ENCODE results near the gene THSD8.
A peak's percentile ranks its signal among the peaks of the same experiment; 100 is the strongest.

THSD8 gene

DNA sequence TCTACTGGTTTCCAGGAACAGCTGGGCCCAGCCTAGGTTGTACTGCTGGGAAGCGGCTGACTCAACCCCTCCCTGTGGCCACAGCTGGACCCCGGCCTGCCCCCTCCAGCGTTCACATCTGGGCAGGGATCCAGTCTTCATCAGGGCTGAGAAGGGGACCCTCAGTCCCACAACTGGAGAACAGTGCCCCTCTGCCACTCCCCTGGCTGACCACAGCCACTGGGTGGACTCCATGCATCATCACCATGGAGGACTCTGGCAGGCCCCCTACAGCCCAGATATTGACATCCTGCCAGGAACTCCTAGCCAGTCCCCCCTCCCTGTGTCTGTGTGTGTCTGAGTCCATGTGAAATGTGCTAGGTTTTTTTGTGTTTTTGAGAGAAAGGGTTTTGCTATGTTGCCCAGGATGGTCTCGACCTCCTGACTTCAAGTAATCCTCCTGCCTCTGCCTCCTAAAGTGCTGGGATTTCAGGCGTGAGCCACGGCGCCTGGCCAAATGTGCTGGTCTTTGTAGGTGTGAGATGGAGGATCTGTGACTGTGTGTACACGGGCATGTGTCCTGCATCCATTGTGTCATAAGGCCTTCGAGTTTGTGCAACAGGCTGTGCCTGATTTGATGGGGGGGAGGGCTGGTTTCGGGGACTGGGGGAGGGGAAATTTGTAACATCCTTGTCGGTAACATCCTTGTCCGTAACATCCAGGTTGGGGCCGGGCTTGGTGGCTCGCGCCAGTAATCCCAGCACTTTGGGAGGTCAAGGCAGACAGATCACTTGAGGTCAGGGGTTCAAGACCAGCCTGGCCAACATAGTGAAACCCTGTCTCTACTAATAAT lies 22.5 kb upstream of the THSD8 start:
- peak; percentile 65 for DNase-seq (ENCODE audit: low read depth)

DNA sequence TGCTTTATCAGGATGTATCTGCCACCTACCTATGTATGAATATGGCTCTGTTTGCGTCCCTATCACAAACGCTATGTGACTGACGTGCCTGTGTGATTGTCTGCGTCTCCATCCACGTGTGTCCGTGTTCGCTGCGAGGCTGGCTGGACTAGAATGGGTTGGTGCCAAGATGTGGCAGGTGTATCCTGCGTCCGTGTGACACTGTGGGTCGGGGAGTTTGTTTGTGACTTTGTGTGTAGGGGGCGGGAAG lies 19.8 kb upstream of the THSD8 start:
- DNase-seq (ENCODE audit: low read depth) = no peak

DNA sequence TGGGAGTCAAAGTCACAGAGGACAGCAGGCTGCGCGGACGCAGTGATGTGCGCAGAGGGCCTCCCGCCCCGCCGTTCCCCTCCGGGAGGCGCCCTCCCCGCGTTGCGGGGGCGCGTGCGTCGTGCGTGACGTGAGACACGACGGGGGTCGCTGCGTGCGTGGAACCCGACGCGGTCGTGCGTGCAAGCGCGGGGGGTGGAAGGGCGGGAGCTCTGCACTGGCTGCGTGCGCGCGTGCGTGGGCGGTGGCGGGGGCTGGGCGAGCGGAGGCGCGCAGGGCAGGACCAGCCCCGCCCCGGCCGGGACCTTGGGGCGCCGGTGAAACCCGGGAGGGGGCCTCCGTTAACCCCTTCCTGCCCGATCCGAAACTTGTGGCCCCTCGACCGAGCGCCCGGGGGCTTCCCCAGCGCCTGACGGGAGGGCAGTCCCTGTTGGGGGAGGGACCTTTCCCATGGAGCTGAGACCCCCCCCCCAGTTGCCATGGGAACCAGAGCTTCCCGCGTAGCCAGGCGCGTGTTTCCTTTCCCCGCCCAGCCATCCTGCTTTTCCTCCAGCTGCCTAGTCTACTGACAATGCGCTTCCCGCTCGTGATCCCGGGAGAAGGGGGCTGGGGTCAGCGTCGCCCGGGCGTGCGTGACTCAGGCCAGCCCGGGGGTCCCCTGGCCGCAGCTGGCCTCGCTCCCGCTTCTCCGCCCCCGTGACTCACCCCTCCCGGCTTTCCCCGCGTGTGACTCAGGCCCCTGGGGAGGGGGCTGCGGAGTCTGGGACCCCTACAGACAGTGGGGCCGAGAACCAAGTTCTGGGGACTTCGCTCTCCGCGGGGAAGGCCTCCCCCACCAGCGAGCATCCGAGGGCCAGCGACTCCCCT lies 19.2 kb upstream of the THSD8 start:
- peak; percentile 80 for DNase-seq (ENCODE audit: low read depth)

DNA sequence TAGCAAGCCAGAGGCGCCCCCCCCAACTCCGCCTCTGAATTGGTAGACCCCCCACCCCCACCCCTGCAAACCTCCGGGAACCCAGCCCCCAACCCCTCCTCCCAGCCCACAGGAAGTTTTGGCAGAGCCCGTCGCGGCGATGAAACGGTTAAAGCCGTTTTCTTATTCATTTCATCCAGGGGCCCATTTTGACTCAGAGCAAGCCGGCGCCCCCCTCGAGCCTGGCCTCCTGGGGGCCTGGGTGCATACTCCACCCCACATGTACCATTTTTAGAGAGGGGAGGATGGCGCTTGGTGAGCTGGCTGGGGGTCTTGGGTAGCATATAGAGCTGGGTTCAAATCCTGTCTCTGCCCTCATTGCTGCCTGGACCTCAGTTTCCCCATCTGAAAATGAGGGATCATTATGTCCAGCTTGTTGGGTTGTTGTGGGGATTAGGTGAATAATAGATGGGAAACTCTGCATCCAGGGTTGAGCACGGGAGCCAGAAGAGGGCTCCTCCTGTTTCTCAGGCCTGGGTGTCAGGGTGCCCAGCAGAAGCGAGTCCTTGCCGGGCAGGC lies 18.5 kb upstream of the THSD8 start:
- no peak for DNase-seq (ENCODE audit: low read depth)

DNA sequence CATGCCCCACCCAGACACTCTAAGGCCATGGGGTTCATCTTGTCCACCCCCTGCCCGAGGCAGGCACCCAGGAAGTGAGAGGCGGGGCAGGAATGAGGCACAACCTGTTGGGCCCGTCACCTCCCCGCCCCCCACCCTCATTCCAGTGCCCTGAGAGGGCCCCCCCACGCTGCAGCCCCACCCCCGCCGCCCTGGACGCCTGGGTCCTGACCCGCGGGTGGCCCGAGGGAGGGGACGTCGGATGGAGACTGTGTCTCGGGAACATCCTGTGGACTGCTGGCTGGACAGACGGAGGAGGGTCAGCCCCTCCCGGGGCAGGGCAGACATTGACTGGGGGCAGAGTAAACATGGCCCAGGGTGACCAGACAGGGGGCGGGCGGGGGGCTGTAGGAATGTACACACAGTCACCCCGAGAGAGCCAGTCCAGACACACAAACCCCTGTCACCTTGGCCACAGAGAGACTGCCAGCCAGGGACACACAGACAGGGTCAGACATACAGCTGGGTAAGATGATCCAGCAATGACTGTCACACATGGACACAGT lies 17.9 kb upstream of the THSD8 start:
- DNase-seq (ENCODE audit: low read depth) = no peak

DNA sequence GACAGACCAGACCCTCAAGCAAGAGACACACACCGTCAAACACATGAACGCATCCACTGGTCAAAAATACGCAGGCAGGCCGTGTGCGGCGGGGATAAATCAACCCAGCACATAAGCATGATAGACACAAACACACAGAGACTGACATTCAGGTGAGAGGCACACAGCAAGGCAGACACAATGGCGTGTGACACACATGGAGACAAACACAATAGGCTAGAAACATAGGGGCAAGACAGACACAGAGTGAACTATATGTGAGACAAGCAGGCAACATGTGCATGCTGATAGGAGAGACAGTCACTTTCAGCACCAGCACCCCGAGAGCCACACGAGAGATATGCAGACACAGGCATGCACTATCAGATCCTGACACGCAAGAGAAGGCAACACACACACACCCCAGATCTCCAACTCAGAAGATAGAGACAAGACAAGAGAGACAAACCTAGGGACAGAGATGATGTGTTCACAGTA lies 17.4 kb upstream of the THSD8 start:
- no peak for DNase-seq (ENCODE audit: low read depth)

DNA sequence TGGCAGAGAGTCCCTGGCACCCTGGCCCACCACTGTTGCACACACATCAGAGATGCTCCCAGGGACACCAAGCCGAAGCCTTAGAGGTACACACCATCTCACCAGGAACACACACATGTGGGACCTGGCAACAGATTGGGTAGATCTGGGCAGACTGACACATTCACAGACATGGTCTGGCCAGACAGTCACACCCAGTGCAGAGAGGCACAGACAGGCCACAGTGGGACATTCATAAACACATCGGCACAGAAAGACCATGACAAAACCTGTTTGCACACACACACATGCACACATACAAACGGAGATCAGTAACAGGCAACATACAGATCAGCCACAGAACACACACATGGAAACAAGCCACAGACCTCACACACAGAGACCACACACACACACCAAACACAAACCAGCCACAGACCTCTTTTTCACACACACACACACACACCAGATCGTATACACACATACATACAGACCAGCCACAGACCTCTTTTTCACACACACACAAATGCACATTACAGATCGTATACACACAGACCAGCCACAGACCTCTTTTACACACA lies 16.9 kb upstream of the THSD8 start:
- no peak for DNase-seq (ENCODE audit: low read depth)

DNA sequence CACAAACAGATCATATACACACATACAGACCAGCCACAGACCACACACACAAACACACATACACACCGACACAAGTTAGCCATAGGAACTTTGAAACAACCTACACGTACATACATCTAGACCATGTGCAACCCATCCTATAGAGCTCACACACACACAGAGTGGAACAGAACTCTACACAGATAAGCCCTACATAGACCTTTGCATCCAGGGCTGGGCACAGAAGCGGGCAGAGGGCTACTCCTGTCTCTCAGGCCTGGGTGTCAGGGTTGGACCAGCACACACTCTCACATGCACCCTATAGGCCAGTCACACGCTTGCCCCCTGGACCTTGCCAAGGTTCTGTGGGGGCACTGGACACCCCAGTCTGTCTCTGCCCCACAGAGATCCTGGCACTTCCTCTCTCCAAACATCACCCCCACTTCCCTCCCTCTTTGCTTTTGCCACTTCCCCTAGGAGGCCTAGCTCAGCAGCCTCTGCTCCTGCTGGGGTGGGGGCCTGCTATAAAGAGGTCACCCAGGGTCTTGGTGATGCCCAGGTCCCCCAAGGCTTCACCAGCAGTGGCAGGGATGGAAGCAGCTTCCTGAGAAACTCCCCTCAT lies 16.3 kb upstream of the THSD8 start:
- no peak for DNase-seq (ENCODE audit: low read depth)

DNA sequence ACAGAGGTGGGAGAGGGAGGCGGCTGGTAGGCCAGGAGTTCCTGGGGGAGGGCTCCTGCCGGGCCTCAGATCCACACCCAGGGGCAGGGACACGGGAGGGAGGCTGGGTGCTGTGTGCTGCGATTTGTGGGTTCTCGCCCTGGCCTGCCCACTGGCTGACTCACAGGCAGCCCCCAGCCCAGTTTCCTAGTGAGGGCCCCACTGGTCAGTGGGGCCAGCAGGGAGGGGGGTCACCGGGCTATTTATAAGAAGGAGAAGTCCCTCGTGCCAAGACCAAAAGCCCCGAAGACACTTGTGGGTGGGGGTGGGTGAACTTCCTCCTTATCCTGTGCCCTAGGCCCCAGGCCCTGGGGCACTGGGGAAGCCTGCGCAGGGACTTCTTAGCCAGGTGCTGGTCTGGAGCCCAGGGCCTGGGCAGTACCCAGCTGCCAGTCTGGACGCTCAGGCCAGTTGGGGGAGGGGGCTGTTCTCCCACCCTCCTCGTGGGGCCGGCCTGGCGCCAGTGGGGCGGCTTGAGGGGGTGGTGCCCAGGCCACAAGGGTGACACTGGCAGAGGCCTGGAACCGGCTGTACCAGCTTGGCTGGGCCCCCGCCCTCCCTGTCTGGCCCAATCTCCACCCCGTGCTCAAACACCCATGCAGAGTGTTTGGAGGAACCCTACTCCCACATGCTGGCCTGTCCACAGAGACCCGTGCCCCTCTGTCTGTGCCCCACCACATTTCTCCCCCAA lies 15.6 kb upstream of the THSD8 start:
- DNase-seq (ENCODE audit: low read depth) = no peak

DNA sequence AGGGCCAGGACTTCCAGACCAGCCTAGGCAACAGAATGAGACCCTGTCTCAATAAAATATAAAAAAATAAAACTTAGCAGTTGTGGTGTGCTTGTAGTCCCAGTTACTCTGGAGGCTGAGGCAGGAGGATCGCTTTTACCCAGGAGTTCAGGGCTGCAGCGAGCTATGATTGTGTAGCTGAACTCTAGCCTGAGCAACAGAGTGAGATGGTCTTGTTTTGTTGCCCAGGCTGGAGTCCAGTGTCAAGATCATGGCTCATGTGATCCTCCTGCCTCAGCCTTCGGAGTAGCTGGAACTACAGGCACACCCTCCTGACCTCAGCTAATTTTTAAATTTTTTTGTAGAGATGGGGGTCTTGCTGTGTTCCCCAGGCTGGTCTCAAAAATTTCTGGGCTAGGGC lies 14.9 kb upstream of the THSD8 start:
- no peak for DNase-seq (ENCODE audit: low read depth)

DNA sequence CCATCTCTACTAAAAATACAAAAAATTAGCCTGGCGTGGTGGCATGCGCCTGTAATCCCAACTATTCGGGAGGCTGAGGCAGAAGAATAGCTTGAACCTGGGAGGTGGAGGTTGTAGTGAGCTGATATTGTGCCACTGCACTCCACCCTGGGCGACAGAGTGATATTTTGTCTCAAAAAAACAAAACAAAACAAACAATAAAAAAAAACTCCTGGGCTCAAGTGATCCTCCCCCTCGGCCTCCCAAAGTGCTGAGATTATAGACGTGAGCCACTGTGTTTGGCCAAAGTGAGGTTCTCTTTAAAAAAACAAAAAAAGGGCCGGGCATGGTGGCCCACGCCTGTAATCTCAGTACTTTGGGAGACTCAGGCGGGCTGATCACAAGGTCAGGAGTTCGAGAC lies 14.4 kb upstream of the THSD8 start:
- DNase-seq (ENCODE audit: low read depth) = no peak

DNA sequence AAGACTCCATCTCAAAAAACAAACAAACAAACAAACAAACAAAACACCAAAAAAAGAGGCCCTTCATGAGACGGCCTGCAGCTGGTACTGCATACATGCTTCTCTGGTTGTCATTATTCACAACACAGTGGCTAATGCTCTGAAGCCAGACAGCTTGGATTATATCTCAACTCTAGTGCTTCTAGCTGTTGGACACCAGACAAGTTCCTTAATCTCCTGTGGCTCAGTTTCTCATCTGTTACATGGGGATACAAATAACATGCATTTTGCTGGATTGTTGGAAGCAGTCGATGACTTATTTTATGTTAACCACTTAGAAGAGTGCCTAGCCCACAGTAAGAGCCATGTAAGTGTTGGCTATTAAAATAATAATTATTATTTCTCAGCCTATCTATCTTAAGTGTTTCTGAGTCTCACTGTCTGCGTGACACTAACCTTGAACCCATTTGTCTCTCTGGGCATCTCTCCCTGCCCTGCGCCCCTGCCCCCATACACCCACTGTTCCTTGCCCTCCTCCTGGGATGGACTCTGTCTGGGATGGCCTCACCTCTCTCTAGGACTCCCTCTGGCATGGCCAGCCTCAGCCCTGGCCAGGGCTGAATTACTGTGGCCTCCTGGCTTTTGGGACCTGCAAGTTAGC lies 13.7 kb upstream of the THSD8 start:
- DNase-seq (ENCODE audit: low read depth) = peak; percentile 67

DNA sequence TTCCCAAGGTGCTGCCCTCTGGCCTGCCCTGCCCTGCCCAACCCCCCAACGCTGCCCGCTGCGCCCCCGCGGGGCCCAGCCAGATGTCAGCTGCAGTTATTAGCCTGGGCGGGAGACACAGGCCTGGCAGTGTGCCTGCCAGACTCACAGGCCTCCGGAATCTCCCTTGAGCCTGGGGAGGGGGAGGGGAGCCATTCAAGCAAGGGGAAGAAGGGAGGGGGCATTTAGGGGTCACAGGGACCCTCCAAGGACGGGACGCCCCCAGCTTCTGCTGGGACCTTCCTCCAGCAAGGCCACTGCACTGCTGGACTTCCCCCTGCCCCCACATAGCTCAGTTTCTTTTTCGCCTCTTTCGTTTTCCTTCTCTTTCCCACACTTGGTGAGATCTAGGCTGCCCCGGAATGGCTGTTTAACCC lies 13.2 kb upstream of the THSD8 start:
- DNase-seq (ENCODE audit: low read depth) = peak; percentile 74

DNA sequence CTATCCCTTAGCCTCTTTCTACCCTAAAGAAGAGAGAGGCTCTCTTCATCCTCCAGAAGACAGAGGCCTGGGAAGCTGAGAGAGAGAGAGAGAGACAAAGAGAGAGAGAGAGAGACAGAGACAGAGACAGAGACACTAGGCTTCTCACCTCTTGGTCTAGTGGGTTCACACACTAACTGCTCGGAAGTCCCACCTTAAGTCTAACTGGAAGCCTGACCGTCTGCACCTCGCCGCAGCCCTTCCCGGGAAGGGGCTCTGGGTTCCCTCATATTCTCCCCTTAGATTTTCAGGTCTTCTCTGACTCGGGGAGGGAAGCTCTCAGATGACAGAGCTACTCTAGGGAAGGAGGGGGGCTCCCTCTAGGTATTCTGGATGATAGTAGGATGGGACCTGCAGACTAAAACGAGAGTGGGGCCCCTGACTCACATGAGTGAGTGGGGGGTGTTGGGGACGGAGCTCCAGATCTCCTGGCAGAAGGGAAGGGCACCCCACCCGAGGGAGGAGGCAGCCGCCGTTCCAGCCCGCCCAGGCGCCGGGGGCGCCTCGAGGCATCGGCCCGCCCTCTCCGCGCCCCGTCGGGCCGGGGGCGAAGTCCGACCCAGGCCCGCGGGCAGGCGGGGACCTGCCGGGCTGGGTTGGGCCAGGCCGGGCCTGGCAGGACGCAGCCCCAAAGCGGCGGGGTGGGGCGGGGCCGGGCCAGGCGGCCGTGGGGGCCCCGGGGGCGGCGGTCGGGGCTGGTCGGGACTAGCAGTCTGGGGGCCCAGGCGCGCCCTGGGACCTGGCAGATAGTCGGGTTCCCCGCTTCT lies 12.6 kb upstream of the THSD8 start:
- DNase-seq (ENCODE audit: low read depth) = peak; percentile 48

DNA sequence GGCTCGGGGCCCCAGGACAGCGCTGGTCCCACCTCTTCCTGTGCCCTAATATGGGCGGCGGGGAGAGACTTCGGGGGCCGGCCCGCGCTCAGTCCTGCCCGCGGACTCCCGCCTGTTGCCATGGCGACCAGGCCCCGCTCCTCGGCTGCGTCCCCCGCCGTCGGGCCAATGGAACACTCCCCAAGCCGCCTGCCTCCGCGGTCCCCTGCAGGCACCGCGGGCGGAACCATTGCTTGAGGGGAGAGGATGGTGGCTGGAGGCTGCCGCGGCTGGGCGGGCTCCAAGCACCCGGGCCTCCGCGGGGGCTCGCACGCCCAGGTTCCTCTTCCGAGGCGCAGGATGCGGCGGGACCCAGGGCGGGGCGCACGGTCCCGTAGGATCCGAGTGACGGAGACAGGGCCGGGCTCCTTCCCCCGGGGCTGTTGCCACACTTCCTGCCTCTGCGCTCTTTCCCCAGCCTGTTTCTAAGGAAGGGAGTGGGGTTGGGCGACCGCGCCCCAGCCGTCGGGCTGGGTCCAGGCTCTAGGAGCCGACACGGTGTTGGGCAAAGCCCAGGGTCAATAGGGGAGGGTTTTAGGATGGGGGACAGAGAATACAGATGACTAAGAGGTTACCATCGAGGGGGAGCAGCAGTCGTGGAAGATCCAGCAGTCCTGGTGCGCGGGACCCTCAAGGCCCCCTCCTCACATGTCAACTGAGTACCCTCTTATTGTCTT lies 11.8 kb upstream of the THSD8 start:
- peak; percentile 91 for DNase-seq (ENCODE audit: low read depth)

DNA sequence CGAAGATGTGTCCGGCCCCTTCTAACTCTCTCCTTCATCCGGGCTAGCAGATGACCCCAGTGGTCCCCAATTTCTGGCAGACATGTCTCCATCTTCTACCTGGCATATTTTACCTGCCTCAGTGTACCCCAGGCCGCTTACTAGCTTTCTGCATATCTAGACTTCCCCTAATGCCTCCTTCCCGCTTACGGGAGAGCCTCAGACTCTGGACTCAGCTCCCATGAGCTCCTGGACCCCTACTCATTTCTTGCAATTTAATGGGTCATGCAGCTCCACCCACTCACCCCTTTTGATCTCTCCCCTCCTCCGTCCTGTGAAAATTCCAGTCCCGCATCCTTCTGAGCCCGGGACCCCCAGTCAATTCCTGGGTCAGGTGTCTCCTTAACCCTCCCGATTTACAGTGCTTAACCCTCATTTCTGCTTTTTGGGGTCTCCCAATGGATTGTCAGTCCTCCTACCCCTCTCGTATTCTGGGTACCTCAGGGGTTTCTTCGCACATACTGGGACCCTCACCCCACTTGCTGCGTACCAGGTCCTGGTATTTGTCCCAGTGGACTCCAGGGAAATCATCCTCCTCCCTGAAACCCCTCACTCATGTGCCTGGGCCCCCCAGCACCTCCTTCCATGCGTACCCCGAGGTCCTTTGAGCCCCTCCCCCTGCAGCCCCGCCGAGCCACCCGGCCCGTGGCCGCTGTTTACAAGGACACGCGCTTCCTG lies 11.1 kb upstream of the THSD8 start:
- no peak for DNase-seq (ENCODE audit: low read depth)

DNA sequence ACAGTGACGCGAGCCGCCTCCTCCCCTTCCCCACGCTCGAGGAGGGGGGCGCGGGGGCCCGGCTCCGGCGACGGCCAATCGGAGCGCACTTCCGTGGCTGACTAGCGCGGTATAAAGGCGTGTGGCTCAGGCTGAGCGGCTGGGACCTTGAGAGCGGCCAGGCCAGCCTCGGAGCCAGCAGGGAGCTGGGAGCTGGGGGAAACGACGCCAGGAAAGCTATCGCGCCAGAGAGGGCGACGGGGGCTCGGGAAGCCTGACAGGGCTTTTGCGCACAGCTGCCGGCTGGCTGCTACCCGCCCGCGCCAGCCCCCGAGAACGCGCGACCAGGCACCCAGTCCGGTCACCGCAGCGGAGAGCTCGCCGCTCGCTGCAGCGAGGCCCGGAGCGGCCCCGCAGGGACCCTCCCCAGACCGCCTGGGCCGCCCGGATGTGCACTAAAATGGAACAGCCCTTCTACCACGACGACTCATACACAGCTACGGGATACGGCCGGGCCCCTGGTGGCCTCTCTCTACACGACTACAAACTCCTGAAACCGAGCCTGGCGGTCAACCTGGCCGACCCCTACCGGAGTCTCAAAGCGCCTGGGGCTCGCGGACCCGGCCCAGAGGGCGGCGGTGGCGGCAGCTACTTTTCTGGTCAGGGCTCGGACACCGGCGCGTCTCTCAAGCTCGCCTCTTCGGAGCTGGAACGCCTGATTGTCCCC lies 10.4 kb upstream of the THSD8 start, which contains the start of gene JUNB:
Gene JUNB, plus strand, starts transcription at position 142 of the 706 bp plus-strand sequence. Its CDS starts 286 bp downstream, at position 428.
- peak; percentile 94 for DNase-seq (ENCODE audit: low read depth)

All from amniotic epithelial cell (primary cell).